Activated CD4-positive, alpha-beta T cell treated with anti-CD3 and anti-CD28 coated beads, Interleukin-2, amount 10 ng/mL, durations not matched to agents 7 days and 5 days (primary cell): Measurements from ENCODE around the gene EEF2K. TPM values are rescaled to one million over a fixed set of nuclear protein-coding genes. Genes with fewer than 3 reads are reported as not detected.
"Not testable (repeated sequence)": the region's sequence is repeated elsewhere in the genome, so short reads cannot be mapped to it uniquely, and the experiment has no call there.

Source experiments
- CTCF ChIA-PET: fragments of 350-600 bp; sonication (Branson Sonifier 250); formaldehyde crosslinking; loops from one replicate; lab custom pipeline; 2021; ENCODE audit warnings: antibody characterized with exemption; lab: Charles Lee
- POLR2A ChIA-PET: fragments of 350-600 bp; sonication (Branson Sonifier 250); formaldehyde crosslinking; loops from one replicate; lab custom pipeline; 2021; ENCODE audit warnings: antibody characterized with exemption; lab: Charles Lee
- DNase-seq: peaks from one replicate; pipeline ENCODE4 v3.0.0-alpha.2; 2020
- H3K27ac Mint-ChIP-seq: one replicate; pipeline ENCODE4 v1.8.0; 2021; ENCODE audit warnings: mild to moderate bottlenecking, moderate library complexity, mixed read lengths
- H3K27me3 Mint-ChIP-seq: one replicate; pipeline ENCODE4 v1.8.0; 2021; ENCODE audit warnings: mixed read lengths
- H3K36me3 Mint-ChIP-seq: one replicate; pipeline ENCODE4 v1.8.0; 2021; ENCODE audit warnings: low read depth, mixed read lengths
- H3K4me1 Mint-ChIP-seq: one replicate; pipeline ENCODE4 v1.8.0; 2021; ENCODE audit warnings: mixed read lengths
- H3K4me3 Mint-ChIP-seq: one replicate; pipeline ENCODE4 v1.8.0; 2021; ENCODE audit warnings: mild to moderate bottlenecking, moderate library complexity, mixed read lengths
- H3K9me3 Mint-ChIP-seq: one replicate; pipeline ENCODE4 v1.8.0; 2021; ENCODE audit warnings: mixed read lengths
- total RNA-seq, 2 experiments: library from RNA; stranded (reverse); gene quantifications; one replicate each; pipeline ENCODE4 v1.2.3, GENCODE V29; 2021

The EEF2K gene
- total RNA-seq, 2 experiments from 2014 or later: 21.9 to 23.8 TPM

GRCh38 chr16:22204091-22204655 is 1.9 kb upstream of the EEF2K start:
- CTCF ChIA-PET: interaction anchor here (0.6 to 6.9 kb wide), 6 partner anchors 9 to 1856 kb away, joined by 3 to 48 read pairs (median 12); partner anchors contain the start of gene POLR3E
- POLR2A ChIA-PET: interaction anchor here (0.6 kb wide), 1 partner anchor 244 kb away, joined by 3 read pairs; no protein-coding TSS in a partner anchor
- no peaks in the 10 kb centered on the region for H3K9me3 Mint-ChIP-seq
- H3K36me3 Mint-ChIP-seq: peaks cover 4% of the 10 kb centered on the region
- peaks cover 30% of the 10 kb centered on the region for H3K4me1 Mint-ChIP-seq
- no peaks in the 10 kb centered on the region for H3K27me3 Mint-ChIP-seq
- DNase-seq: no peak
- no peak overlapping the region for H3K4me3 Mint-ChIP-seq
- no peak overlapping the region for H3K27ac Mint-ChIP-seq

- Mint-ChIP-seq H3K27me3 (no peaks in the 10 kb centered on the region), H3K4me3 (peak overlapping the region; percentile 93), H3K9me3 (no peaks in the 10 kb centered on the region), H3K4me1 (peaks cover 33% of the 10 kb centered on the region), H3K27ac (peak overlapping the region; percentile 76), H3K36me3 (peaks cover 7% of the 10 kb centered on the region)
- no peak for DNase-seq
- ChIA-PET CTCF (interaction anchor here (0.9 to 6.9 kb wide), 11 partner anchors 10 to 95 kb away, joined by 3 to 48 read pairs (median 7); partner anchors contain the start of gene POLR3E), POLR2A (interaction anchor here (0.8 to 1.0 kb wide), 2 partner anchors 95 to 119 kb away, joined by 3 to 4 read pairs; no protein-coding TSS in a partner anchor)
Observed at GRCh38 chr16:22205577-22206012, 483 bp upstream of the EEF2K start.

- Mint-ChIP-seq H3K4me3 (peak overlapping the region; percentile 93), H3K36me3 (peaks cover 16% of the 10 kb centered on the region), H3K27ac (peak overlapping the region; percentile 83), H3K9me3 (no peaks in the 10 kb centered on the region), H3K27me3 (no peaks in the 10 kb centered on the region), H3K4me1 (peaks cover 33% of the 10 kb centered on the region)
- CTCF ChIA-PET: interaction anchor here (1.0 to 6.9 kb wide), 10 partner anchors 10 to 200 kb away, joined by 3 to 48 read pairs (median 9); partner anchors contain the start of gene POLR3E
- POLR2A ChIA-PET: no interaction called here
- peak; percentile 25 for DNase-seq
Observed at GRCh38 chr16:22206842-22207714, 1.0 kb downstream of the EEF2K start.

GRCh38 chr16:22207715-22208360 is 1.8 kb downstream of the EEF2K start:
- ChIA-PET CTCF (interaction anchor here (0.5 to 6.9 kb wide), 9 partner anchors 10 to 97 kb away, joined by 3 to 48 read pairs (median 9); partner anchors contain the start of gene POLR3E), POLR2A (no interaction called here)
- H3K36me3 Mint-ChIP-seq: peaks cover 16% of the 10 kb centered on the region

GRCh38 chr16:22210285-22210684 is 4.2 kb downstream of the EEF2K start:
- peaks cover 20% of the 10 kb centered on the region for H3K36me3 Mint-ChIP-seq
- H3K27ac Mint-ChIP-seq: no peak overlapping the region
- no peaks in the 10 kb centered on the region for H3K27me3 Mint-ChIP-seq
- no peaks in the 10 kb centered on the region for H3K9me3 Mint-ChIP-seq
- DNase-seq: no peak
- CTCF ChIA-PET: interaction anchor here (0.9 to 1.9 kb wide), 7 partner anchors 9 to 90 kb away, joined by 3 to 6 read pairs (median 4); no protein-coding TSS in a partner anchor
- H3K4me1 Mint-ChIP-seq: peaks cover 31% of the 10 kb centered on the region
- POLR2A ChIA-PET: no interaction called here
- no peak overlapping the region for H3K4me3 Mint-ChIP-seq

More at GRCh38 chr16:22207715-22208360, 1.8 kb downstream of the EEF2K start:
- no peak overlapping the region for H3K27ac Mint-ChIP-seq
- H3K4me1 Mint-ChIP-seq: peaks cover 33% of the 10 kb centered on the region
- H3K4me3 Mint-ChIP-seq: peak overlapping the region; percentile 93
- H3K9me3 Mint-ChIP-seq: no peaks in the 10 kb centered on the region
- H3K27me3 Mint-ChIP-seq: no peaks in the 10 kb centered on the region
- no peak for DNase-seq

GRCh38 chr16:22210854-22211253 is 4.8 kb downstream of the EEF2K start:
- peaks cover 21% of the 10 kb centered on the region for H3K36me3 Mint-ChIP-seq
- CTCF ChIA-PET: interaction anchor here (0.9 to 1.9 kb wide), 5 partner anchors 9 to 89 kb away, joined by 3 to 6 read pairs (median 4); no protein-coding TSS in a partner anchor

GRCh38 chr16:22213236-22213635 is 7.2 kb downstream of the EEF2K start:
- Mint-ChIP-seq H3K27me3 (no peaks in the 10 kb centered on the region), H3K4me3 (no peak overlapping the region), H3K9me3 (no peaks in the 10 kb centered on the region), H3K36me3 (peaks cover 18% of the 10 kb centered on the region), H3K4me1 (peaks cover 20% of the 10 kb centered on the region), H3K27ac (no peak overlapping the region)
- ChIA-PET CTCF (no interaction called here), POLR2A (no interaction called here)
- DNase-seq: no peak

More at GRCh38 chr16:22210854-22211253, 4.8 kb downstream of the EEF2K start:
- POLR2A ChIA-PET: no interaction called here
- Mint-ChIP-seq H3K9me3 (no peaks in the 10 kb centered on the region), H3K27ac (no peak overlapping the region), H3K27me3 (no peaks in the 10 kb centered on the region), H3K4me1 (peaks cover 25% of the 10 kb centered on the region), H3K4me3 (no peak overlapping the region)
- no peak for DNase-seq

GRCh38 chr16:22213801-22214200 is 7.7 kb downstream of the EEF2K start:
- H3K9me3 Mint-ChIP-seq: no peaks in the 10 kb centered on the region
- POLR2A ChIA-PET: no interaction called here
- DNase-seq: no peak
- H3K27me3 Mint-ChIP-seq: no peaks in the 10 kb centered on the region
- no peak overlapping the region for H3K4me3 Mint-ChIP-seq
- CTCF ChIA-PET: no interaction called here
- H3K27ac Mint-ChIP-seq: peak overlapping the region; percentile 16
- H3K4me1 Mint-ChIP-seq: peaks cover 16% of the 10 kb centered on the region
- peaks cover 18% of the 10 kb centered on the region for H3K36me3 Mint-ChIP-seq

GRCh38 chr16:22214402-22214801 is 8.3 kb downstream of the EEF2K start:
- Mint-ChIP-seq H3K9me3 (no peaks in the 10 kb centered on the region), H3K27me3 (no peaks in the 10 kb centered on the region), H3K27ac (no peak overlapping the region), H3K36me3 (peaks cover 18% of the 10 kb centered on the region), H3K4me1 (peaks cover 12% of the 10 kb centered on the region), H3K4me3 (no peak overlapping the region)
- ChIA-PET CTCF (interaction anchor here (0.6 kb wide), 1 partner anchor 9 kb away, joined by 3 read pairs; no protein-coding TSS in a partner anchor), POLR2A (no interaction called here)
- DNase-seq: no peak

- Mint-ChIP-seq H3K27ac (no peak overlapping the region), H3K27me3 (no peaks in the 10 kb centered on the region), H3K4me3 (no peak overlapping the region), H3K36me3 (peaks cover 18% of the 10 kb centered on the region), H3K9me3 (no peaks in the 10 kb centered on the region), H3K4me1 (peaks cover 11% of the 10 kb centered on the region)
- CTCF ChIA-PET: no interaction called here
- DNase-seq: no peak
- POLR2A ChIA-PET: no interaction called here
Observed at GRCh38 chr16:22214889-22215288, 8.8 kb downstream of the EEF2K start.

- H3K4me3 Mint-ChIP-seq: no peak overlapping the region
- H3K36me3 Mint-ChIP-seq: peaks cover 9% of the 10 kb centered on the region
- H3K27ac Mint-ChIP-seq: peak overlapping the region; percentile 1
- DNase-seq: no peak
- no peaks in the 10 kb centered on the region for H3K9me3 Mint-ChIP-seq
- CTCF ChIA-PET: interaction anchor here (0.9 to 1.5 kb wide), 4 partner anchors 18 to 81 kb away, joined by 3 to 8 read pairs (median 3); partner anchors contain the start of gene POLR3E
- H3K27me3 Mint-ChIP-seq: no peaks in the 10 kb centered on the region
- POLR2A ChIA-PET: no interaction called here
- peaks cover 11% of the 10 kb centered on the region for H3K4me1 Mint-ChIP-seq
Observed at GRCh38 chr16:22216191-22216831, 10.2 kb downstream of the EEF2K start.

- H3K27ac Mint-ChIP-seq, POLR2A ChIA-PET, H3K4me3 Mint-ChIP-seq, H3K27me3 Mint-ChIP-seq, H3K36me3 Mint-ChIP-seq, DNase-seq, H3K9me3 Mint-ChIP-seq: not testable (repeated sequence)
- CTCF ChIA-PET: interaction anchor here (1.4 to 1.5 kb wide), 2 partner anchors 17 to 80 kb away, joined by 3 to 8 read pairs; partner anchors contain the start of gene POLR3E
- H3K4me1 Mint-ChIP-seq: peaks cover 11% of the 10 kb centered on the region
Observed at GRCh38 chr16:22216832-22217225, 10.8 kb downstream of the EEF2K start.
